ENCODE results near the gene SLC41A3.

DNA sequence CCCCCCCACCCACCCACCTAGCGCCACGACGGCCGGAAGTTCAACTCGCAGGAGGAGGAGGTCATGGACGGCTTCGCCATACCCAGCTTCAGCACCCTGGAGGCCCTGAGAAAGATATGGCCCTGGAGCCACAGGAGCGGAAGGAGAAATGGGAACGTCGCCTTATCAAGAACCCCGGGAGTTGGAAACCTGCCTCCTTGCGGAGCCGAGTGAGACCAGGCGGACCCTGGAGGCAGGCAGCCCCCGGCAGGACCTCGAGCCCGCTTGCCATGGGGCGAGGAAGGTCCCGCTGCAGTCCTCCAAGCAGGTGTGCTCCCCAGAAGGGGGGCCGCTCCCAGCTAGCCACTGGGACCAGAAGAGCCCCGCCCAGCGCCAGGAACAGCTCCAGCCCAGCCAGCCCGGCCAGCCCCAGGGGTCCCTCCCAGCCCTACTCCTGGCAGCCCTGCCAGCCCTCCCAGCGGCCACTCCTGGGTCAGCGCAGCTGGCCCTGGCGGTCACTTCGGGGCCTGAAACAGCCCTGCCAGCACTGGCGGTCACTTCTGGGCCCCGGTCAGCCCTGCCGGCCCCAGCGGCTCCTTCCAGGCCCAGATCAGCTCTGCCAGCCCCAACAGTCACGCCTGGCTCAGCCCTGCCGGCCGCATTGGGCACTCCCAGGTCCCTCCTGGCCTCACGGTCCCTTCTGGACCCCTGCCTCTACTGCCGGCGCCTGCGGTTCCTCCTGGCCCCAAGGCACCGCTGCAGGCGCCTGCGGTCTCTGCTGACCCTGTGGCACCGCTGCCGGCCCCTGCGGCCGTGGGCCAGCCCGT, 125.2 kb downstream of the SLC41A3 start:
- TF ChIP-seq, protein P1, sequence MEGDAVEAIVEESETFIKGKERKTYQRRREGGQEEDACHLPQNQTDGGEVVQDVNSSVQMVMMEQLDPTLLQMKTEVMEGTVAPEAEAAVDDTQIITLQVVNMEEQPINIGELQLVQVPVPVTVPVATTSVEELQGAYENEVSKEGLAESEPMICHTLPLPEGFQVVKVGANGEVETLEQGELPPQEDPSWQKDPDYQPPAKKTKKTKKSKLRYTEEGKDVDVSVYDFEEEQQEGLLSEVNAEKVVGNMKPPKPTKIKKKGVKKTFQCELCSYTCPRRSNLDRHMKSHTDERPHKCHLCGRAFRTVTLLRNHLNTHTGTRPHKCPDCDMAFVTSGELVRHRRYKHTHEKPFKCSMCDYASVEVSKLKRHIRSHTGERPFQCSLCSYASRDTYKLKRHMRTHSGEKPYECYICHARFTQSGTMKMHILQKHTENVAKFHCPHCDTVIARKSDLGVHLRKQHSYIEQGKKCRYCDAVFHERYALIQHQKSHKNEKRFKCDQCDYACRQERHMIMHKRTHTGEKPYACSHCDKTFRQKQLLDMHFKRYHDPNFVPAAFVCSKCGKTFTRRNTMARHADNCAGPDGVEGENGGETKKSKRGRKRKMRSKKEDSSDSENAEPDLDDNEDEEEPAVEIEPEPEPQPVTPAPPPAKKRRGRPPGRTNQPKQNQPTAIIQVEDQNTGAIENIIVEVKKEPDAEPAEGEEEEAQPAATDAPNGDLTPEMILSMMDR (IDR thresholded peaks at IDR 0.05; ENCODE audit: insufficient read depth, low read depth, low read length), result no peak
- no peak for TF ChIP-seq EZH2 (IDR thresholded peaks at IDR 0.05; ENCODE audit: insufficient read depth, low read length)
